GM19438 (cell line): ENCODE results near the gene AGAP2.
"Not testable (repeated sequence)": the region's sequence is repeated elsewhere in the genome, so short reads cannot be mapped to it uniquely, and the experiment has no call there.

Experiments
- ATAC-seq: cut with Tn5 transposase; IDR thresholded peaks from one replicate; pipeline ENCODE4 v1.9.1; 2021; ENCODE audit warnings: low read depth; ENCODE audit not compliant: unreplicated experiment

The AGAP2 gene

DNA sequence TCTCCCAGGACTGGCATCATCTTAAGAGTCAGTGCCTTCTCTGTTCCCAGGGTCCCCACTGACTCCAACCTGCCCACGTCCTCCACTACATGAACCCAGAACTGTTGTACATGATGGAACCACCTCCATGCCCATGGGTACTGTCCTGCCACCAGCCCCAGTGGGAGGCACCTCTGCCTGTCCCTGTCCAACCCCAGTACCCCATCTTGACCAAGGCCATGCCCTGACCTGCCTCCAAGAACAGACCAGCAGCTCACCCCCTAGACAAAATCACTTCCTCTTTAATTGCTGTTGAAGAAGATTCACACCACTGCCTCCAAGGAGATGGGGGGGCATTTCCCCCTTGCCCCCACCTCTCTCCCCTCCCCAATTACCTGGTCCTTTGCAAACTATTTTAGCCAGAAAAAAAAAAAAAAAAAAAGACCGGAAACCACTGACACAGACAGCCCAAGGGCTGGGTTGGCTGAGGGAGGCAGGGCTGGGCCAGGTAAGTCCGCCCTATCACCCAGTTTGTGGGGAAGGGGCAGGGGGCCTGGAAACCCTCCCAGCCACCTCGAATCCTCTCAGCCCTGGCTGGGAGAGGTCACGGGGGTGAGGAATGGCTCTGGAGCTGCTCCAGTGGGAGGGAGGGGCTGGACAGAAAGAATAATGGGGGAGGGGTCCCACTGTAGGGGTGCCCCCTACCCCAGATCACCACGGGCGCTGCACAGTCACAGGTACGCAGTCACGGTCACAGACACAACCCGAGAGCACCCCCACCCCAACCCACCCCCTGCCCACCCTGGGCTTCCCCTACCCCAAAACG, 13.4 kb downstream of the AGAP2 start:
- ATAC-seq, result no peak

DNA sequence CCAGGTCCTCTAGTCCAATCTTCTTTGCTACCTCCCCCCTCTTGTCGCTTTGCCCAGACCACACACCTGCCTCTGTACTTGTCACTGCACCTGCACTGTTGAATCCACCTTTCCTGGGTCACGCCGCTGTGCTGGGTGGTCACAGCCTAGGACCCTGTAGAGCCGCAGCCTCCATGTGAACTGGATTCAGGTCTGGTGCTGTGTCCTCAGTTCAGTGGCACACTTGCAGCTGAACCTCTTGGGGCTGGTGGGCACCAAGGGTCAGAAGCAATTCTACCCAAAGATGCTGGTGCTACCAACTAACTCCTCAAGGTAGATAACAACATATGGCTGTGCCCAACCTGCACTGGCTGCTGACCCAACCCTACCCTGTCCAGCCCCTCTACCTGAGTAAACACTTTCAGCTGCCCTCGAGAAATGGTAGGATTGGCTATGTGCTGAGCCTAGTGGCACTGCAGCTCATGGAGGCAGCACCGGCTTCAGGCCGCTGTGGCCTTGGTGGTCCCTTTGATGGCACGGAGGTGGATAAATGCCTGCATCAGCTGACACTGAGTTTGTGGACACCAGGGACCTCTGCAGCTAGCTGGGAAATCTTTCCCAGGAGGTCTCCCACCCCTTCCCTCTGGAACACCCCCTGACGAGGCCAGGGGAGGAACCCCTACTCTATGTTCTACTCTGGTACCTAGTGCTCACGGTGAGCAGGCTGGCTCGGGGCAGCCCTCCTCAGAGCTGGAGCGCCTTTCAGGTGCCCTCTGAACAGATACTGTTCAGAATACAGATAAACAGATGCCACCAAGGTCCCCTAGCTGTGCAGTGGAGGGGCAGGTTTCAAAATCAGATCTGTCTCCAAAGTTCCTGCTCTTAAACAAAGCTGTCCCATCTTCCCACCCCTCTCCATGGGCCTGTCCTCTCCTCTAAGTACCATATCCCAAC, 14.3 kb downstream of the AGAP2 start:
- ATAC-seq, result no peak

- ATAC-seq, result no peak
Measured at GRCh38 chr12:57723630-57723962, 14.9 kb downstream of the AGAP2 start.

- no peak for ATAC-seq
Measured at GRCh38 chr12:57722716-57723629, 15.6 kb downstream of the AGAP2 start.

- ATAC-seq, result not testable (repeated sequence)
Measured at GRCh38 chr12:57721846-57722608, 16.5 kb downstream of the AGAP2 start.

GRCh38 chr12:57720606-57721595, 17.6 kb downstream of the AGAP2 start:
- no peak for ATAC-seq

GRCh38 chr12:57719777-57720605, 18.6 kb downstream of the AGAP2 start:
- no peak for ATAC-seq

DNA sequence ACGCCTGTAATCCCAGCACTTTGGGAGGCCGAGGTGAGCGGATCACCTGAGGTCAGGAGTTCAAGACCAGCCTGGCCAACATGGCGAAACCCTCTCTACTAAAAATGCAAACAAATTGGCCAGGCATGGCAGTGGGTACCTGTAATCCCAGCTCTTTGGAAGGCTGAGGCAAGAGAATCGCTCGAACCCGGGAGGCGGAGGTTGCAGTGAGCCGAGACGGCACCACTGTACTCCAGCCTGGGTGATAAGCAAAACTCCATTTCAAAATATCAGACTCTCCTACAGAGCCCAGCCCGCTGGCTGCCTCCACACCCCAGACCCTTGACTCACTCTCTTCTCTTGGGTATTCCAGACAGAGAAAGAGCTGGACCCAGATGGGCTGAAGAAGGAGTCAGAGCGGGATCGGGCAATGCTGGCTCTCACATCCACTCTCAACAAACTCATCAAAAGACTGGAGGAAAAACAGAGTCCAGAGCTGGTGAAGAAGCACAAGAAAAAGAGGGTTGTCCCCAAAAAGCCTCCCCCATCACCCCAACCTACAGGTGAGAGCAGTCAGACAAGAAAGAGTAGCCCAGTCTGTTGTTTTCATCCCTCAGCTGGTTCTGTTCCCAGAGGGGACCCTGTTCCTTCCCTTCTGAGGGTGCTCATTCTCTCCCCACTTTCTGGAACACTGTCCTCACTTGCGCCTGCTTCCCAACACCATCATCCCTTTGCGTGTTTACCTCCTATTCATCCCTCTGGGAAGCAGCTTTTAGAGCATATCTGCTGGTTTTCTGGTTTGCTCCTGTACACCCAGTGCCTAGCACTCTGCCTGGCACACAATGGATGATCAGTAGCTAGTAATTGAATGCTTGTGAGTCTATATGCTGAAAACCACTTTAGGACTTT, 19.7 kb downstream of the AGAP2 start:
- ATAC-seq, result no peak

GRCh38 chr12:57717846-57718640, 20.5 kb downstream of the AGAP2 start:
- ATAC-seq, result no peak

DNA sequence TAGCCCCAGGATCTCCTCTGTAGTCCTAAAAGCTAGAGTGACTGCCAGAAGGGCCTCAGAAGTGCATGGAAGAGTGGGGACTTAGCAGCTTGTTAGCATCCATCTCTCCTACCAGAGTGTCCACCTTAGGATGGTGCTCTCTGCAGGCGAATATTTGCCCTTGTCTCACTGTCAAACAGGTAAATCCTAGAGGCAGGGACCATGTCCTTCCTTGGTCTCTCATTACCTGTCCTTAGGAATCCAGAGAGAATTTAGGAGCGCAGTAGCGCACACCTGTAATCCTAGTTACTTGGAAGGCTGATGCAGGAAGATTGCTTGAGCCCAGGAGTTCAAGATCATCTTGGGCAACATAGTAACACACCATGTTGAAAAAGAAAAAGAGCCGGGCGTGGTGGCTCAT, 21.4 kb downstream of the AGAP2 start:
- no peak for ATAC-seq

DNA sequence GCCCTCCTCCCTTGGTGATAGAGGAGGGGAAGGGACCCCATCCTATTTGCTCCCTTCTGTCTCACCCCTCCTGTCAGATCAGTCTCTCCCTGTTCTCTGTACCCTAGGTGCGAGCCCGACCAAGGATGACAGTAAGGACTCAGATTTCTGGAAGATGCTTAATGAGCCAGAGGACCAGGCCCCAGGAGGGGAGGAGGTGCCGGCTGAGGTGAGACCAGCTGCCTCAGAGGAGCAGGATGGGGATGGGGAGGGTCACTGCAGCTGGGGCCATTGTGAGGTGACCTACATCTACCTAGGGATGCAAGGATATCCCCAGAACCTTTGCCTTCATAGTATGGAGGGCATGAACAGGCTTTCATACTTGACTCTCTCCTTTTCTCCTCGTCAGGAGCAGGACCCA, 22.2 kb downstream of the AGAP2 start:
- ATAC-seq, result no peak

- no peak for ATAC-seq
Measured at GRCh38 chr12:57715786-57716185, 22.8 kb downstream of the AGAP2 start.

DNA sequence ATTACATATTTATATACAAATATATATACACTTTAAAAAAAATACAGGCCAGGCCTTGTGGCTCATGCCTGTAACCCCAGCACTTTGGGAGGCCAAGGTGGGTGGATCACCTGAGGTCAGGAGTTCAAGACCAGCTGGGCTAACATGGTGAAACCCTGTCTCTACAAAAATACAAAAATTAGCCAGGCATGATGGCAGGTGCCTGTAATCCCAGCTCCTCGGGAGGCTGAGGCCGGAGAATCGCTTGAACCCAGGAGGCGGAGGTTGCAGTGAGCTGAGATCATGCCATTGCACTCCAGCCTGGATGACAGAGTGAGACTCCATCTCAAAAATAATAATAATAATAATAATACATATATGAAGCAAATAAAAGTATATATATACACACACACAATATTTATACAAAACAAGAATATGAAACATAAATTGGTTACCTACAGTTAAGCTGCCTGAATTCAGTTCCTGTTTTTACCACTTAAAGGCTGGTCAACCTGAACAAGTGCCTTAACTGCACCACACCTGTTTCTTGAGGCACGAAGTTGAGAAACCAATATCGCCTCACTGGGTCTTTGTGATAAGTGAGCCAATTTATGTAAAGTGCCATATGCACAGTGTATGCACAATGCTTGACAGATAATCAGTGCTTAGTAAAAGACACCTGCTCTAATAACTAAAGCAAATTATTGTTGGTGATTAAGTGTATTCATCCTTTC, 23.4 kb downstream of the AGAP2 start:
- ATAC-seq, result not testable (repeated sequence)

- ATAC-seq, result no peak
Measured at GRCh38 chr12:57713209-57713608, 25.3 kb downstream of the AGAP2 start.

- no peak for ATAC-seq
Measured at GRCh38 chr12:57712701-57713100, 25.8 kb downstream of the AGAP2 start.

- no peak for ATAC-seq
Measured at GRCh38 chr12:57708296-57708695, 30.2 kb downstream of the AGAP2 start.
